Activated T-helper 1 cell treated with anti-CD3 and anti-CD28 coated beads, Interleukin-12 subunit alpha, Interleukin-12 subunit beta, Interleukin-2, Interleukin-4 antibody, amounts not matched to agents 30 ng/mL and 10 ng/mL and 1 ng/mL, durations not matched to agents 14 hours and 24 hours and 36 hours (primary cell): ENCODE data around the gene GOLGA6C. TPM values are rescaled to one million over a fixed set of nuclear protein-coding genes. Genes with fewer than 3 reads are reported as not detected.
A peak's percentile ranks its signal among the peaks of the same experiment; 100 is the strongest.
"Not testable (repeated sequence)": the region's sequence is repeated elsewhere in the genome, so short reads cannot be mapped to it uniquely, and the experiment has no call there.

ENCODE experiments used
- DNase-seq: peaks from one replicate; pipeline ENCODE4 v3.0.0; 2021; ENCODE audit warnings: low spot score
- H3K27ac Mint-ChIP-seq: one replicate; pipeline ENCODE4 v1.8.0; 2021; ENCODE audit warnings: mild to moderate bottlenecking, mixed read lengths
- H3K27me3 Mint-ChIP-seq: one replicate; pipeline ENCODE4 v1.8.0; 2022; ENCODE audit warnings: mild to moderate bottlenecking, moderate library complexity, mixed read lengths; ENCODE audit not compliant: insufficient read depth
- H3K36me3 Mint-ChIP-seq: one replicate; pipeline ENCODE4 v1.8.0; 2021; ENCODE audit warnings: low read depth, mixed read lengths
- H3K4me1 Mint-ChIP-seq: one replicate; pipeline ENCODE4 v1.8.0; 2021; ENCODE audit warnings: low read depth, mixed read lengths
- H3K4me3 Mint-ChIP-seq: one replicate; pipeline ENCODE4 v1.8.0; 2021; ENCODE audit warnings: mild to moderate bottlenecking, moderate library complexity, mixed read lengths
- H3K9me3 Mint-ChIP-seq: one replicate; pipeline ENCODE4 v1.8.0; 2021; ENCODE audit warnings: mixed read lengths
- intact Hi-C: fragments of 100-400 bp; cut with micrococcal nuclease; formaldehyde crosslinking; loops from one replicate; pipeline ENCODE4 v1.15.1; 2024
- total RNA-seq: library from RNA; stranded (reverse); gene quantifications from 2 replicates; pipeline ENCODE4 v1.2.3, GENCODE V29; 2022

The GOLGA6C gene
- total RNA-seq, 1 donor from 2014 or later: not detected

DNA sequence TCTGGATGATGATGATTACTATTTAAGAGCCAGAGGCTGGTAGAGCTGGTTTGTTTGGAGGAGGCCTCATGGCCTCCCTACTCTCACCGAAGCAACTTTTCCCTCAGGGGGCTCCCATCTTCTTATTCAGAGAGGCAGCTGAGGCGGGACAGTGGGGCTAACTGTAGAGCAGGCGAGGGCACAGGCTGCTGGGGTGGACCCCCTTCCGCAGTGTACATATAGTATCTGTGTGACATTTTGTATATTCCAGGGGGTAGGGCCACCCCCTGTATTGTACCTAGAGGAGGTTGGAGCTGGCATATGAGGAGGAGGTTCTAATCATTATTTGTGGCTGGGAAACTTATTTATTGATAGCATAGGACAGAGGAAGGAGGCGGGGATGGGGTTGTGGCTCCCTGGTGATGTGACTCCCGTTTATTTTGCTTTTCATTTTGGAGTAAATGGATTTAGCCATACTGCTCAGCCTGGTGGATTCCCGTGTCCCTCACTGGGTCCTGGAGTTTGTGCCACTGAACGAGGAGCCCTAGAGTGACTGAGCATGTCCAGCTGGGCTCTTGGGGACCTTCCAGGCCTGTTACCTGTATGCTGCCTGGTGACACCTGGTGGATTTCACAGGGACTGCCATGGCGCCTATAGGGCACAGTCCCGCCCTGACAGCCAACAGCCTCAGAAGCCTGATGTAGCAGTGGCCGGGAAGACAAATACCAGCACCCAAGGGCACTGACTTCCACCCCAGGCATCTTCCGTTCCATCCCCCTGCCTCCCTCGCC, 40.6 kb downstream of the GOLGA6C start:
- intact Hi-C loops, H3K36me3 Mint-ChIP-seq, H3K4me3 Mint-ChIP-seq, DNase-seq, H3K9me3 Mint-ChIP-seq, H3K27ac Mint-ChIP-seq, H3K4me1 Mint-ChIP-seq, H3K27me3 Mint-ChIP-seq: not testable (repeated sequence)

DNA sequence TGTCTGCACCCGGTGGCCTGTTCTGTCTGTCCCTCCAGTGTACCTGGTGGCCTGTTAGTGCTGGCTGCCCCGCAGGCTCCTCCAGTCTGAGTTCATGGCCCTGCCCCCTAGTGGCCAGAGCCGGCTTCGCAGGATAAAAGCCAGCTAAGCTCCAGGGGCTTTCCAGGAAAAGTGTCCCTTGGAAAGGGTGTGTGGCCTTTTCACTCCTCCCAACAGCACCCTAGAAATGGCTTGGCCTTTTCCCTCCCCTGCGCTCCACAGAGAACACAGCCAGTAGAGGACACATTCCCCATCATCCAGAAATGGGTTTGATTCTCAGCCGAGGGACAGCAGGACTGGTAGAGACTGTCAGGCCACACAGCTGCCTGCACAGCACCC, 41.2 kb downstream of the GOLGA6C start:
- H3K9me3 Mint-ChIP-seq, H3K27me3 Mint-ChIP-seq, H3K27ac Mint-ChIP-seq, H3K4me3 Mint-ChIP-seq, H3K4me1 Mint-ChIP-seq, intact Hi-C loops, H3K36me3 Mint-ChIP-seq: not testable (repeated sequence)
- peak; percentile 48 for DNase-seq

DNA sequence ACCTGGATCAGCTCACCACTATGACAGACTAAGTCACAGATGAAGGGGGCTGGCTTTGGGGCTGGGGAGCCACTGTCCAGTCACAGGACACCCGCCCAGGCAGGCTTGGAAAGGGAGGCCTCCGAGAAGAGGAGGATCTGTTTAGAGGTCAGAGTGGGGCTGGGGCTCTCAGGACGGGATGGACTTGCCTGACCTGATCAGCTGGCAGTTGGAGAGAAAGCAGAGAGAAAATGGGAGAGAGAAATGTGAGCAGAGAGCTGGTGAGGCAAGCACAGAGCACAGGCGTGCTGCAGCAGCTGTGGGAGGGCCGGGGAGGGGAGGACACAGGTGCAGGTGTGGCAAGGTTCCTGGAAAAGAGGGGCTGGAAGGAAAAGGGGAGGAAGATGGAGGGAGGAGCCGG, 41.9 kb downstream of the GOLGA6C start:
- H3K4me1 Mint-ChIP-seq, H3K9me3 Mint-ChIP-seq, H3K27me3 Mint-ChIP-seq, H3K36me3 Mint-ChIP-seq, H3K27ac Mint-ChIP-seq, DNase-seq, H3K4me3 Mint-ChIP-seq: not testable (repeated sequence)
- intact Hi-C loops: loop anchor here (10.0 kb wide), 1 partner anchor 275 kb away; the partner anchor contains the start of gene PPCDC

DNA sequence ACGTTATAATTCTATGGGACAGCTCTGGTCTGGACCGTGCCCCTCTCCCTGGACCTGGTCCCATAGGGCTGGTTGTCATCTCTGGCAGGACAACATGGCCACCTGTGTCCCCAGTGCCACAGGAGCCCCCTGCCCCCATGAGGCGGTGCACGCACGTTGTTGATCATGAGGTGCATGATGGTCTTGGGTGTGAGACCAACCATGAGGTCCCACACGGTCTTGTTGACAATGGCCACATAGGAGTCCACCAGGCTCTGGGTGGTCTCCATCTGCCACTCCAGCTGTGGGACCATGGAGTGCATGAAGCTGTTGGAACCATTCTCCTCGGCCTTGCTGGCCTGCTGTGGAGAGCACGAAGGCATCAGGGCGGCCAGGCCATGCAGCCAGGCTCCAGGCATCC, 44.2 kb downstream of the GOLGA6C start:
- no peak overlapping the region for H3K27ac Mint-ChIP-seq
- H3K27me3 Mint-ChIP-seq: peaks cover 24% of the 10 kb centered on the region
- H3K9me3 Mint-ChIP-seq: no peaks in the 10 kb centered on the region
- no peaks in the 10 kb centered on the region for H3K36me3 Mint-ChIP-seq
- intact Hi-C loops: loop anchor here (10.0 kb wide), 1 partner anchor 278 kb away; the partner anchor contains the start of gene PPCDC
- H3K4me3 Mint-ChIP-seq: no peak overlapping the region
- no peak for DNase-seq
- no peaks in the 10 kb centered on the region for H3K4me1 Mint-ChIP-seq

DNA sequence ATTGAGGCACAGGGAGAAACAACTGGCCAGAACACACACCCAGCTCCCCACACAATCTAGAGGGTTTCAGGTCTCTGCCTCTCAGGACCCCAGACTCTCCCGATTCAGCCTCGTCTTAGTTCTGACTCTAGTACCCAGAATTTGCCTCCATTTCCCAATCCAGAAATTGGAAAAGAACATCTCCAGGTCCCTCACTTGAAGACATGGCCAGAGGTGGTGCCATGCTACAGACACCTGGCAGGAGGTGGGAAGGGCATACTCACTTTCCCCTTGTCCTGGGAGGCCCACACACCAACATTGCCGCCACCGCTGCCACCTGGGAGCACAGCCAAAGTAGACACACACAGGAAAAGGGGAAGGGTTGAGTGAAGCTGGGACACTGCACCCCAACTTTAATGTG, 44.6 kb downstream of the GOLGA6C start:
- DNase-seq, H3K4me3 Mint-ChIP-seq, H3K27ac Mint-ChIP-seq, H3K4me1 Mint-ChIP-seq, H3K9me3 Mint-ChIP-seq, H3K36me3 Mint-ChIP-seq: not testable (repeated sequence)
- peaks cover 28% of the 10 kb centered on the region for H3K27me3 Mint-ChIP-seq
- intact Hi-C loops: loop anchor here (10.0 kb wide), 1 partner anchor 278 kb away; the partner anchor contains the start of gene PPCDC

DNA sequence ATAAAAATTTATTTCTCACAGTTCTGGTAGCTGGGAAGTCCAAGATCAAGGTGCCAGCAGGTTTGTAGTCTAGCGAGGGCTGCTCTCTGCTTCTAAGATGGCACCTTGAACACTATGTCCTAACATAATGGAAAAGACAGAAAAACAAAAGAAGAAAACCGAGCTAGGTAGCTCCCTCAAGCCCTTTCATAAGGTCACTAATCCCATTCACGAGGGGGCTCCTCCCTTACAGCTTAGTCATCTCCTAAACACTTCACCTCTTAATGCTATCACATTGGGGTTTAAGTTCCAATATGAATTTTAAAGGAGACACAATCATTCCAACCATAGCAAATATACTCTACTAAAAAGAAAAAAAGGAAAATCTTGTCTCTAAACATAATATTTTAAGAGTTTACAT, 48.1 kb downstream of the GOLGA6C start:
- Mint-ChIP-seq H3K4me1 (no peaks in the 10 kb centered on the region), H3K36me3 (no peaks in the 10 kb centered on the region)

DNA sequence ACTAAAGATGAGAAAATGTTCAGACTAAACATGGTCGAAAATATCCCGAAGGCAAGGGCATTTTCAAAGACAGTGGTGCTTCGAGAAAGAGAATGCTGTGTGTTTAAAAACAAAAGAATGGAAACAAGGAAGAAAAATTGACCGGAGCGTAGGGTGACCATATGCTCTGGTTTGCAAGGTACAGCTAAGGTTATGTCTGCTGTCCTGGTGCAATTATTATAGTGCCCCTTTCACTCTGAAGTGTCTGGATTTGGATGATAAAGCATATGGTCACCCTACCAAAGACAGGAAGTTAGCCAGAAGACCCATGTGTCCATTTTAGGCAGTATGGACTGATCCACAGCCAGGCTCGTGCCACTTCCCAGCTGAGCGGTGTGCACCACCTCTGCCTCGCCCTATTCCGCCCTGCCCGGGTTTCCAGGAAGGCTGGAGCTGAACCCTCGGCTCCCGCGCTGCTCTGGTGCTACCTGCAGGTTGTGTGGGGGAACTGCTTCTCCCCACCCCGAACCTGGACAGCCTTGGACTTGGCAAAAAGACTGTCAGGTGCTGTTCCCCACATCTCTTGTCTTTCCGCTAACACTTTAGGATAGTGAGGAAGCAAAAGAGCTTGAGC, 49.8 kb downstream of the GOLGA6C start:
- intact Hi-C loops: loop anchor here (10.0 kb wide), 1 partner anchor 283 kb away; the partner anchor contains the start of gene PPCDC
- Mint-ChIP-seq H3K4me1 (no peaks in the 10 kb centered on the region), H3K27me3 (peaks cover 39% of the 10 kb centered on the region), H3K4me3 (no peak overlapping the region), H3K36me3 (no peaks in the 10 kb centered on the region), H3K27ac (no peak overlapping the region), H3K9me3 (no peaks in the 10 kb centered on the region)
- no peak for DNase-seq

More for the DNA sequence above, 48.1 kb downstream of the GOLGA6C start:
- intact Hi-C loops: loop anchor here (10.0 kb wide), 1 partner anchor 281 kb away; the partner anchor contains the start of gene PPCDC
- Mint-ChIP-seq H3K27ac (no peak overlapping the region), H3K9me3 (no peaks in the 10 kb centered on the region), H3K4me3 (no peak overlapping the region), H3K27me3 (peaks cover 37% of the 10 kb centered on the region)
- DNase-seq: no peak

DNA sequence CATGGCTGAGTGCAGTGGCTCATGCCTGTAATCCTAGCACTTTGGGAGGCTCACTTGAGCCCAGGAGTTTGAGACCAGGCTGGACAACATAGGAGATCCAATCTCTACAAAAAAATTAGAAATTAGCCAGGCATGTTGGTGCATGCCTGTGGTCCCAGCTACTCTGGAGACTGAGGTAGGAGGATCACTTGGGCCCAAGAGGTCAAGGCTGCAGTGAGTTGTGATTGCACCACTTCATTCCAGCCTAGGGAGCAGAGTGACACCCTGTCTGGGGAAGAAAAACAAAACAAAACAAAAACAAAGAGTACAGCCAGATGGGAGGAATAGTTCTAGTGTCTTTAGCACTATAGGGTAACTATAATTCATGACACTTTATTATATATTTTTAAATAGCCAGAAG, 51.6 kb downstream of the GOLGA6C start:
- Mint-ChIP-seq H3K9me3 (no peaks in the 10 kb centered on the region), H3K4me3 (no peak overlapping the region), H3K27ac (no peak overlapping the region), H3K36me3 (no peaks in the 10 kb centered on the region), H3K27me3 (peaks cover 35% of the 10 kb centered on the region), H3K4me1 (no peaks in the 10 kb centered on the region)
- no peak for DNase-seq
- intact Hi-C loops: loop anchor here (10.0 kb wide), 1 partner anchor 285 kb away; the partner anchor contains the start of gene PPCDC

DNA sequence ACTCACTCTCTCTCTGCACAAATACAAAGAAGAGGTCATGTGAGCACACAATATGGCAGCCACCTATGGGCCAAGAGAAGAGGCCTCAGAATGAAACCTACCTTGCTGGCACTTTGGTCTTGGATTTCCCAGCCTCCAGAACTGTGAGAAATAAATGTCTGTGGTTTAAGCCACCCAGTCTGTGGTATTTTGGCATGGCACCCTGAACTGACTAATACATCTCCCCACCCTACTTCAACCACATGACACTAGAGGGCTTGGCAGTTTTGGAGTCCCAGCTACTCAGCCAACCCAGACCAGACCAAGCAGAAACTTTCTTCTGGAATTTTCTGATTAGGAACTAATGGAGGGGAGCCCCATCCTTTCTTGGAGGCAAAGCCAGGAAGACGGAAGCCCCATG, 54.4 kb downstream of the GOLGA6C start:
- H3K27me3 Mint-ChIP-seq: peaks cover 18% of the 10 kb centered on the region
- DNase-seq, intact Hi-C loops: not testable (repeated sequence)

DNA sequence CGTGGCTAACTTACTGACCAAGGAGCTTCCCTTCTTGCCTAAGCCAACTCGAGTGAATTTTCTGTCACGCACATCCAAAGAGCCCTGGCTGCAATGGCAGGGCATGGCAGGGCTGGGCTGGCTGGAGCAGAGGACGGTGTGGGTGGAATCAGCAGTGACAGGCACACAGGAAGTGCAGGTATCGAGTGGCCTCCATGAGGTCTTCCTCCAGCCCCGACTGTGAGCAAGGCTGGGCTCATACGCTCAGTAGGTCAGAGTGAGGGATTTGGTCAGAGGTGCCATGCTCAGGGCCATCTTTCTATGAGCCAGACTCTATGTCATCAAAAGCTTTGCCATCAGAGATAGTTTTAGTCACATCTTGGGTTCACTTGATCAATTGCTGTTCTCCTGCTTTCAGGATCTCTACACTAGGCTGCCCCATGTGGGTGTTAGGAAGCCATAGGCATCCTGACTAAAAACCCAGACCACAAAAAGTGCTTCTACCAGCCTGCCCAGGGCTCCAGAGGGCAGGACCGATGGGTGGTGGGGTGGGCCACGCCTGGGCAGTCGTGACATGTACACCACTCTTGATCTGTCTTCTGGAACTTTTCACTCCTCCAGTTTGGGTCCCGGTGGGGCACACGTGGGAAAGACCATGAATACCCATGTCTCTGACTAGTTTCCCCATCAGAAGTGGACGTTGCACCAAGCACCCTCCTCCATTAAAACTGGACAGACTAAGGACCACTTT, 55.1 kb downstream of the GOLGA6C start:
- peaks cover 11% of the 10 kb centered on the region for H3K27me3 Mint-ChIP-seq
- no peak for DNase-seq
- H3K27ac Mint-ChIP-seq: no peak overlapping the region
- H3K4me3 Mint-ChIP-seq: no peak overlapping the region
- H3K36me3 Mint-ChIP-seq: no peaks in the 10 kb centered on the region
- intact Hi-C loops: no loop called here
- H3K9me3 Mint-ChIP-seq: no peaks in the 10 kb centered on the region
- no peaks in the 10 kb centered on the region for H3K4me1 Mint-ChIP-seq

More for the DNA sequence above, 54.4 kb downstream of the GOLGA6C start:
- H3K4me3 Mint-ChIP-seq, H3K36me3 Mint-ChIP-seq, H3K4me1 Mint-ChIP-seq, H3K9me3 Mint-ChIP-seq, H3K27ac Mint-ChIP-seq: not testable (repeated sequence)

DNA sequence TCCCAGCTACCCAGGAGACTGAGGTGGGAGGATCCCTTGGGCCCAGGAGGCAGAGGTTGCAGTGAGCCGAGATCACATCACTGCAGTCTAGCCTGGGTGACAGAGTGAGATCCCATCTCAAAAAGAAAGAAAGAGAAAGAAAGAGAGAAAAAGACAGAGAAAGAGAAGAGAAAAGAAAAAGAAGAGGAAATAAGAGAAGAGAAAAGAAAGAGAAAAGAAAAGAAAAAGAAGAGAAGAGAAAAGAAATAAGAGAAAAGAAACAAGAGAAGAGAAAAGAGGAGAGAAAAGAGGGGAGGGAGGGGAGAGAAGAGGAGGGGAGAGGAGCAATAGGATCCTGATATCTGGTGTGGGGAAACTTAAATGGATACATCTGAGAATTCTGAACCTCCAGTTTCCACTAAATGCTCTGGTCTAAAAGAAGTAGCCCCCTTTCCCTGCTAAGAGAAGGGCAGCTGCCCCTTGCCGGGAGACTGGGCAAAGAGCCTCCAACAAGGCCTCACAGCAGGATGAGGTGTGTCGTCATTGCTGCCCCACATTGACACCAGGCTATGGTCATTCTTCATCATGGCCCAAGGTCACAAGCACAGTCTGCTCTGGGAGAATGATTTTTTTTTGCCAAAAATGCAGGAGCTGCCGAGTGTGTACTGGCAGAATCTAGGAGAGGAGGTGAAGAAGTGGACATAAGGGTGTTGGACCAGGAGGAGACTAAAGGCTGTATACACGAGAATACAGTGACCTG, 56.6 kb downstream of the GOLGA6C start:
- intact Hi-C loops: no loop called here
- H3K36me3 Mint-ChIP-seq: no peaks in the 10 kb centered on the region

DNA sequence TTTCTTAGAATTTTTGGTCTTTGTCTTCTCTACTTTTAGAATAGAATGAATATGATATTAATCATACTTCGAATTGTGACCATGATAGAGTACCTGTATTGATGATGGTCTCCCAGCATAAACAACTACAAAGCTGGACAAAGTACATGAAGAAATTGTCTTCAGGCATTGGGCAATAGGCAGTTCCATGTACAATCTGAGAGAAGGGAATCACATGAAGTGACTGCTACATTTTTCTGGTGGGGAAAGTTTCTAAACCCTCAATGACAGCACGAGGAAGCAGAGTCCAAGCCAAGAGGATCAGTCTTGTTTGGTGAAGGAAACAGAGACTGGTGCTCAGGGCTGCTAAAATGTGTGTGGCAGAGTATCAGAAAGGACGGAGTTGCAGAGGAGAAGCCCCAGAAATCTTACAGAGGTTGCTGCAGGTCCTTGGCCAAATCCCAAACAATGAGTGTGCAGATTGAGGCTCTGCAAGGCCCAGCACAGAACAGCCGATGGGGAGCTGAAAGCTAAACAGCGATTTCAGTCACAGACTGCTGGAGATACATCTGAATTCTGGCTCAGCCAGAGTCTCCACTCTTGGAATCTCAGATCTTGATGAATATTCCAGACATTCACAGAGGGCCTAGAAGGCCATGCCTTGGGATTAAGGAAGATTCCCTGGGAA, 61.2 kb downstream of the GOLGA6C start:
- H3K4me3 Mint-ChIP-seq, H3K27ac Mint-ChIP-seq, H3K36me3 Mint-ChIP-seq, H3K9me3 Mint-ChIP-seq, DNase-seq, intact Hi-C loops, H3K4me1 Mint-ChIP-seq: not testable (repeated sequence)
- H3K27me3 Mint-ChIP-seq: peaks cover 17% of the 10 kb centered on the region

More for the DNA sequence above, 56.6 kb downstream of the GOLGA6C start:
- H3K9me3 Mint-ChIP-seq: no peaks in the 10 kb centered on the region
- no peak overlapping the region for H3K4me3 Mint-ChIP-seq
- DNase-seq: no peak
- H3K4me1 Mint-ChIP-seq: no peaks in the 10 kb centered on the region
- H3K27ac Mint-ChIP-seq: peak overlapping the region; percentile 16
- H3K27me3 Mint-ChIP-seq: peaks cover 10% of the 10 kb centered on the region
